Stimulated activated CD8-positive, alpha-beta memory T cell treated with anti-CD3 and anti-CD28 coated beads, Interleukin-15, amount 100 ng/mL, for 1 hour (primary cell): ENCODE data around the gene HOXA7.

Experiments
- DNase-seq: peaks from one replicate; pipeline ENCODE4 v3.0.0-alpha.2; 2020; ENCODE audit warnings: low read depth

The HOXA7 gene

DNA sequence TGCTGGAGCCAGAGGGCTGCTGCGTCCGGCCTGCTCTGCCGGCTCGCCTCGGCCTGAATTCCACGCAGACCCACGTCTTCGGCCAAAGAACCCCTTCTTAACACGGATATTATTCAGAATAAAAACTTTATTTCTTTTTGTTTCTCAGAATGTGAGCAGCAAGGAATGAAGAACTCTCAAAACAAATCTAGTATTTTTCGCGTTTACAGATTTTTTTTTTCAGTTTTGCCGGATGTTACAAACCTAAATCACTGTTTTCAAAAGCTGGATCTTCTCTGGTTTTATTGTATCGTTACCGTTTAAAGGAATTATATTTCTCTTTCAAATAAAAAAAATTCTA is 49.6 kb downstream of the HOXA7 start:
- no peak for DNase-seq

DNA sequence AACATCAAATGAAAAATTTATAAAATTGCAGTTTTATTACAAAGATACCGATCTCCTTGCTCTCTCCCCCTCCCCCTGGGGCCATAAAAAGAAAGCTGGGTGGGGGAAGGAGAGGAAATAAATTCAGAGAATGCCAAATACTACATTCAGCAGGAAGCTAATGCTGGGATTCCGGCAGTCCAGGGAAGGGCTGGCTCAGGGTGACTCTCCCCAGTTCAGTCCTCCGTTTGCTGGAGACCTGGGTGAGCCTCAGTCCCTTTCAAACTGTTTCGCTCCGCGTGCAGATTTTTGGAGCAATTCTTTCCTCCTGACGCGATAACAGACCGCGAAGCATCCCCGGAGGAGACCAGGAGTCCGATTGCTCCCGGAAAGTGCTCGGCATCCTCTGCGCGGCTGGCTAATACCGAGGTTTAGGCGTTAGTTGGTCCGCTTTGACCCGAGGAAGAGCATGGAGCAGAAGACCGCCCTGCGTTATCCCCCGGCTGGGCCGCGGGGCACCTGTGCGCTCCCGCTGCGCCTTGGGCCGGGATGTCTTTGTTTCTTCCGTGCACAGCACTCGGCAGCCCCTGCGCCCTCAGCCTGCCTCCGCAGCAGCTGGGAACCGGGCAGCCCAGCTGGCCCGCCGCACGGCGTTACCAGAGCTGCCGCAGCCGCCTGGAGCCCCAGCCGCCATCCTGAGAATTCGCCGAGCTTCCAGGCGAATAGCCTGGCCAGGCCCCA is 50.1 kb downstream of the HOXA7 start:
- no peak for DNase-seq

DNA sequence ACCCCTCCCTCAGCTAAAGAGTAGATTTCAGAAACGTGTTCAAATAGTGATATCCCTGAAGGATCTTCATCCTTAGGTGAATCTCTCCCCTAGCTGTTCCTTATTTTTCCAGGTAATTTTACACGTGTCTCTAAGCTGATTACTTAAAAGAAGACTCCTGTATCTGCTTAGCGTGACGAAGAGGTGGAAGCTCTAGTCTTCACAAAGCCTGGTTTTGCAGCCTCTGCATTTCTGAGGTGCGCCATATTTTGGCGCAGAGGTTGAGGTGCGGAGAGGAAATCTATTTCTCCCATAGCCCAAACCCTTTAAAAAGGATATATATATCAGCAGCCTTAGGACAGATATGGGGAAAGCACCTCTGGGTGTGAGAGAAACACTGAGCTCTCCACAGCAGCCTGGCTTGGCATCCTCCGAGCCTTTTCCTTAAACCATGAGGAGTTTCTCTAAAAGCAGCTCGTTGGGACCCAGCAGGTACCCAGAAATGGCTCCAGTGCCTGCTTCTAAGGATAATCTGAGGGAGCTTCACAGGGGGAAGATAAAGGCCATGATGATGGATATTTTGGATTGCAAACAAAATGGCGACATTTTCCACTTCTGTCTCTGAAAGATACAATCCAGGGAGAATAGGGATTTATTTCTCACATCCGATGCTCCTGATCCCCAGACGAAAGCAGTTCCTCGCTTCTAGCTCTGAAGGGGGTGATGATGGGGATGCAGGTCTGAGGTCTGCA is 51.0 kb downstream of the HOXA7 start:
- DNase-seq, result no peak

DNA sequence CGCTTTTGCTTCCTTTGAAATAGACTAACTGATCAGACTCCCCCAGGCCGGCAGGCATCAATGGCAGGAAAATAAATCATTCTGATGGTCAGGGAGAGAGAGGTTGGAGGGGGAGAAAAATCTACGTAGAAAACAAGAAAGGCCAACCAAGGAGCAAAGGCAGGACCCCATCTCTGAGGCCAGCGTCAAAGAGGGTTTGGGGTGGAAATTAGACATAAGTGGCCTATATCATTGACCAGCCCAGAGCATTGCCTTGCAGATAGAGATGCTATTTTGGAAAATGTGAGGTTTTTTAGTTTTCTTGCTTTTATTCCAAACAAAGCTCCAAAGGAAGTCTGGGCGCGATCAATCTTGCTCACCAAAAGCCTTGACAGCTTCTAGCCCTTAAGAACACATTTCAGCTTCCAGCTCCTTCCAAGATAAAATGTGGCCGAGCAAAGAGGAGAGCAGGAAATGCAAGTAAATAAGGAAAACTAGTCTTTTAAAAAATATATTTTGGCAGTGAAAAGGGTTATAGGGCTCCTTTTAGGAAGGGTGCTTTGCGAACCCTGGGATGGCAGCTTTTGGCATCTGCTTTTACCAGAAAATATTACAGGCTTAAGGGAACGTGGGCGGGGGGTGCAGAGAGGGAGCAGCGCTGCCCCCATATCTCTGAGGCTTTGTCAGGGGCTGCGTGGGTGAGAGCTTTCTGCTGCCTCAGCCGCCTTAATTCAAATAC is 52.0 kb downstream of the HOXA7 start:
- no peak for DNase-seq
